SK-N-MC (cell line): Measurements from ENCODE around the gene OR2AP1.
"Not testable (repeated sequence)": the region's sequence is repeated elsewhere in the genome, so short reads cannot be mapped to it uniquely, and the experiment has no call there.

Experiments used
- DNase-seq: peaks from one replicate; pipeline ENCODE4 v3.0.0-alpha.2; 2011; ENCODE audit warnings: low read depth, low spot score
- H3K27ac ChIP-seq: fragments of 200-600 bp; sonication (generic); 2 replicates; pipeline ENCODE4 v1.5.1; 2016; ENCODE audit warnings: mixed run types
- H3K36me3 ChIP-seq: fragments of 200-600 bp; sonication (generic); 2 replicates; pipeline ENCODE4 v1.6.1; 2017; ENCODE audit warnings: antibody characterized with exemption, low read length, mixed read lengths; ENCODE audit not compliant: insufficient read depth
- H3K4me3 ChIP-seq: fragments of 200-600 bp; sonication (generic); 2 replicates; pipeline ENCODE4 v1.5.1; 2016
- H3K9ac ChIP-seq: fragments of 200-600 bp; sonication (generic); 2 replicates; pipeline ENCODE4 v1.8.0; 2017; ENCODE audit warnings: mixed run types, mixed read lengths; ENCODE audit not compliant: insufficient read length
- H3K9me3 ChIP-seq: fragments of 200-600 bp; sonication (generic); 2 replicates; pipeline ENCODE4 v1.6.1; 2017; ENCODE audit warnings: low read depth, mild to moderate bottlenecking, antibody characterized with exemption, low read length, moderate library complexity, mixed read lengths
- EZH2 ChIP-seq: fragments of 200-600 bp; sonication (generic); IDR thresholded peaks from one replicate; pipeline ENCODE4 v1.6.1; 2017; ENCODE audit warnings: antibody characterized with exemption
- FOXP2 ChIP-seq: optimal IDR thresholded peaks from 2 replicates; pipeline ENCODE3; 2011; ENCODE audit warnings: mild to moderate bottlenecking, moderate library complexity; ENCODE audit not compliant: insufficient read depth; ENCODE audit errors: extremely low read length, control extremely low read depth
- POLR2AphosphoS5 ChIP-seq: IDR thresholded peaks from 2 replicates; pipeline ENCODE4 v1.6.1; 2012; ENCODE audit warnings: mild to moderate bottlenecking, low read depth, low read length, borderline replicate concordance

OR2AP1 gene

DNA sequence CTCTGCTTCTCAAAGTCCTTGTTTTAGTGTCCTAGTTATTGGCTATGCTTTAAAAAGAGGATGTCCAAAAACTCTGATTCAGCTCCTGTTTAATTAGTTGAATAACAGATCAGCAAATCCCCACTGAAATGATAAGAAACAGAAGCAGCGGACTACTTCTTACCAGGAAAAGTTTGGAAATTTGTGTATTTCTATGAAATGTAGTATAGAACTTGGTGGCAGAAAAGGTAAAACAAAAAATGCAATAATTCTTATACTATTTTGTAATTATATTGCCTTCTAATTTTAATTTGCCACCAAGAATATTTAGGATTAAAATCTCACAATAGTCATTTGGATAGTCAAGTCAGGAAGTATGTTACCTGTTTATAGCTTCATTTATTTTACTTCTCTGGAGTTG, at the start of gene OR2AP1:
Gene OR2AP1, plus strand, starts transcription at position 301 of the 400 bp plus-strand sequence. CDS start 1,947 bp downstream, outside the sequence.
- Histone ChIP-seq H3K4me3 (no peak within 1 kb of the TSS), H3K27ac (no peak within 1 kb of the TSS), H3K36me3 (no peaks in the 10 kb centered on the region), H3K9ac (no peak within 1 kb of the TSS), H3K9me3 (no peaks in the 10 kb centered on the region)
- TF ChIP-seq POLR2AphosphoS5 (no peak), FOXP2 (no peak), EZH2 (no peak)
- no peak for DNase-seq

GRCh38 chr12:55548235-55548634, 24.0 kb upstream of the OR2AP1 start:
- H3K9me3 ChIP-seq, H3K4me3 ChIP-seq, H3K36me3 ChIP-seq, H3K9ac ChIP-seq, DNase-seq: not testable (repeated sequence)
- H3K27ac ChIP-seq, result peak overlapping the region; percentile 93

DNA sequence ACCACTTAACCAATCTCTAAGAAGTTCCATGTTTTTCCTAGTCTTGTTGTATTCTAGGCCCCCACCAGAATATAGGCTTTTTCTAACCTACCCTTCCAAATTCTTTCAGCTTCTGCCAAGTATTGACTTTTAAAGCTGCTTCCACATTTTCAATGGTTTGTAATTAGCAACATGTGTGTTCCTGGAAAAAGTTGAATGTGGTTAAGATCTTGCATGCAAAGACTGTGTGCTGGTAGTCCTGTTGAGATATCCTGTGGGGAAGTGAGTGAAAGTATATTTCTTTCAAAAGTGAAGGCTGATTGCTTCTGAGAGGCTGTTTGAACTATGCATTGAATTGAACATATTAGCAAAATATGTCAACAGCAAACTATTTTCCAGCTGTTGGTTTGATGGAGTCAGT, 23.5 kb upstream of the OR2AP1 start:
- Histone ChIP-seq H3K4me3 (peak overlapping the region; percentile 51), H3K9me3 (no peaks in the 10 kb centered on the region), H3K27ac (peak overlapping the region; percentile 93), H3K36me3 (no peaks in the 10 kb centered on the region), H3K9ac (no peak overlapping the region)
- TF ChIP-seq EZH2, result no peak
- TF ChIP-seq POLR2AphosphoS5, result no peak; the same call in 1 of the 2 replicates
- no peak for TF ChIP-seq FOXP2
- DNase-seq, result peak; percentile 92

GRCh38 chr12:55549302-55549701, 23.0 kb upstream of the OR2AP1 start, which contains the start of gene OR6C4:
Gene OR6C4 (plus strand): TSS chr12:55549602. CDS start chr12:55551227, 1,625 bp downstream.
- Histone ChIP-seq H3K9me3 (no peaks in the 10 kb centered on the region), H3K4me3 (peak within 1 kb of the TSS; percentile 51), H3K27ac (peak within 1 kb of the TSS; percentile 93), H3K36me3 (no peaks in the 10 kb centered on the region), H3K9ac (no peak within 1 kb of the TSS)
- TF ChIP-seq EZH2, result no peak
- TF ChIP-seq POLR2AphosphoS5, result no peak
- TF ChIP-seq FOXP2, result no peak
- DNase-seq, result peak; percentile 22

DNA sequence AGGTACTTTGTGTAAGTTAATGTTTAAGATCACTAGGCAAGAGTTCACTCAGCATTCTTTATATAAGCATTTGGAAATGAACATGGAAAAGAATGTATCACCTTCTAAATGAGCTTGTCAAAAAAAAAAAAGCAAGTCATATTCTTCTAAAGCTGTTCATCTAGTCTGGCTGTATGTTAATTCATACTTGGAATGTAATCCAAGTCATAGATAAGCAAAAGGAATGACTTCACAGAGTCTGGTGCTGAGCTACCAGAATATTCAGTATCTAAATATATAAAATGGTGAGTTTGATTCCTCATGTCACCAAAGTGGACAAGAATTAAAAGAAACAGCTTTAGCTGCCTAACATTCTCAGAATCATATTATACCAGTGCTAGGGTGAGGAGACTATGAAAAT, 18.0 kb upstream of the OR2AP1 start:
- no peaks in the 10 kb centered on the region; the same call in 1 of the 2 replicates for H3K9me3 ChIP-seq
- H3K36me3 ChIP-seq, result no peaks in the 10 kb centered on the region
- no peak for DNase-seq
- H3K9ac ChIP-seq, result no peak overlapping the region
- no peak overlapping the region for H3K27ac ChIP-seq
- TF ChIP-seq FOXP2, result no peak
- no peak overlapping the region for H3K4me3 ChIP-seq

- not testable (repeated sequence) for H3K9me3 ChIP-seq, DNase-seq
Observed at GRCh38 chr12:55570060-55570459, 2.2 kb upstream of the OR2AP1 start.

DNA sequence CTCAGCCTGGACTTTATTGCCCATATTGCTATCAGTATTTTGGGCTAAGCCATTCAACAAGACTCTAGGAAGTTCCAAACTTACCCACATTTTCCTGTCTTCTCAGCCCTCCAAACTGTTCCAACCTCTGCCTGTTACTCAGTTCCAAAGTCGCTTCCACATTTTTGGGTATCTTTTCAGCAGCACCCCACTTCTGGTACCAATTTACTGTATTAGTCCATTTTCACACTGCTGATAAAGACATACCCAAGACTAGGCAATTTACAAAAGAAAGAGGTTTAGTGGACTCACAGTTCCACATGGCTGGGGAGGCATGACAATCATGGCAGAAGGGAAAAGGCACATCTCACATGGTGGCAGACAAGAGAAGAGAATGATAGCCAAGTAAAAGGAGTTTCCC, 1.6 kb upstream of the OR2AP1 start:
- DNase-seq, result not testable (repeated sequence)

More at GRCh38 chr12:55570060-55570459, 2.2 kb upstream of the OR2AP1 start:
- not testable (repeated sequence) for H3K9ac ChIP-seq, H3K27ac ChIP-seq, H3K36me3 ChIP-seq, H3K4me3 ChIP-seq

DNA sequence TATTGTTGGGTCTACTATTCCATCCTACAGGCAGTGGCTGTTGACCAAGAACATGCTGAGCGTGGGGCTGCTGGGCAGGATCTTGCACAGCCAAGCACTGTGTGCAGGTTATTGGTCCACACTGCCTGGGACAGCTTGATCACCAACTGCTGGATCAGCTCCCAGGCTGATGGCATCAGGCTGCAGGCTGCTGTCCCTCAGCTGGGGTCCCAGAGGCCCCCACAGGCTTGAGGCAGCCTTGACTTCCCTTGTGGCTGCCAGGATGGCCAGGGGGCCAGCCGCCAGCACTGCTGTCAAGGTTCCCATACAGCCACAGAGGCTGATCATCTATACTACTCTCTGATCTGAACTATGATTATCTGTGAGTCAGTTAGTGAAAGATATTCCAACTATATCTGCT, 9.8 kb downstream of the OR2AP1 start:
- no peaks in the 10 kb centered on the region for H3K36me3 ChIP-seq
- no peak overlapping the region for H3K9ac ChIP-seq
- no peak for TF ChIP-seq FOXP2
- no peak for TF ChIP-seq POLR2AphosphoS5
- no peak for TF ChIP-seq EZH2
- no peaks in the 10 kb centered on the region for H3K9me3 ChIP-seq
- no peak for DNase-seq
- no peak overlapping the region for H3K4me3 ChIP-seq
- no peak overlapping the region for H3K27ac ChIP-seq

More for the DNA sequence above, 1.6 kb upstream of the OR2AP1 start:
- not testable (repeated sequence) for H3K4me3 ChIP-seq, H3K9me3 ChIP-seq, H3K36me3 ChIP-seq, H3K9ac ChIP-seq, H3K27ac ChIP-seq

- DNase-seq, result no peak
- H3K27ac ChIP-seq, result no peak overlapping the region
- H3K9ac ChIP-seq, result no peak overlapping the region
- no peaks in the 10 kb centered on the region for H3K36me3 ChIP-seq
- H3K9me3 ChIP-seq, result no peaks in the 10 kb centered on the region
- no peak overlapping the region for H3K4me3 ChIP-seq
- TF ChIP-seq FOXP2 (no peak), POLR2AphosphoS5 (no peak), EZH2 (no peak)
Observed at GRCh38 chr12:55585817-55586216, 13.5 kb downstream of the OR2AP1 start.

DNA sequence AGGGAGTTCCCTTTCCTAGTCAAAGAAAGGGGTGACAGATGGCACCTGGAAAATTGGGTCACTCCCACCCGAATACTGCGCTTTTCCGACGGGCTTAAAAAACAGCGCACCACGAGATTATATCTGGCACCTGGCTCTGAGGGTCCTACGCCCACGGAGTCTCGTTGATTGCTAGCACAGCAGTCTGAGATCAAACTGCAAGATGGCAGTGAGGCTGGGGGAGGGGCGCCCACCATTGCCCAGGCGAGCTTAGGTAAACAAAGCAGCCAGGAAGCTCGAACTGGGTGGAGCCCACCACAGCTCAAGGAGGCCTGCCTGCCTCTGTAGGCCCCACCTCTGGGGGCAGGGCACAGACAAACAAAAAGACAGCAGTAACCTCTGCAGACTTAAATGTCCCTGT, 17.9 kb downstream of the OR2AP1 start:
- not testable (repeated sequence) for H3K9ac ChIP-seq, H3K27ac ChIP-seq, H3K4me3 ChIP-seq, H3K36me3 ChIP-seq, H3K9me3 ChIP-seq, DNase-seq
